Lung (tissue), 12 donors: ENCODE results near the gene UPP2. TPM values are rescaled to one million over a fixed set of nuclear protein-coding genes. Genes with fewer than 3 reads are reported as not detected.

Source experiments
- ATAC-seq: fragments of 200-7000 bp; cut with Tn5 transposase; one replicate; pipeline ENCODE4 v1.9.1; 2020; ENCODE audit warnings: moderate number of reproducible peaks; ENCODE audit not compliant: insufficient read depth, low FRiP score
- DNase-seq, 3 donors: peaks; one replicate each; pipeline ENCODE4 v3.0.0-alpha.2; 2013 to 2017
- H3K27ac ChIP-seq, 2 donors: one replicate each; pipeline ENCODE4 v1.5.1; 2013; ENCODE audit warnings: mild to moderate bottlenecking in 2 of 2, moderate library complexity in 2 of 2, control low read depth in 1 of 2, inconsistent platforms in 1 of 2, low read depth in 1 of 2, low read length in 1 of 2
- H3K27me3 ChIP-seq, 3 donors: one replicate each; pipeline ENCODE4 v1.5.1; 2013; ENCODE audit warnings: low read length in 2 of 3; ENCODE audit not compliant: control insufficient read depth in 3 of 3, insufficient read depth in 3 of 3
- H3K36me3 ChIP-seq, 4 donors: one replicate each; pipeline ENCODE4 v1.5.1; 2013; ENCODE audit warnings: low read length in 4 of 4, mild to moderate bottlenecking in 1 of 4, moderate library complexity in 1 of 4; ENCODE audit not compliant: control insufficient read depth in 4 of 4, insufficient read depth in 4 of 4
- H3K4me1 ChIP-seq, 5 donors: one replicate each; pipeline ENCODE4 v1.5.1; 2013; ENCODE audit warnings: low read length in 5 of 5, mild to moderate bottlenecking in 2 of 5, moderate library complexity in 1 of 5; ENCODE audit not compliant: control insufficient read depth in 5 of 5, insufficient read depth in 5 of 5
- H3K4me3 ChIP-seq: one replicate; pipeline ENCODE4 v1.5.1; 2013; ENCODE audit warnings: mild to moderate bottlenecking, control low read depth, moderate library complexity
- H3K9ac ChIP-seq, 2 donors: one replicate each; pipeline ENCODE4 v1.5.1; 2013; ENCODE audit warnings: low read length in 2 of 2, control low read depth in 1 of 2; ENCODE audit not compliant: insufficient read depth in 1 of 2
- H3K9me3 ChIP-seq, 4 donors: one replicate each; pipeline ENCODE4 v1.5.1; 2013; ENCODE audit warnings: low read length in 3 of 4, mild to moderate bottlenecking in 1 of 4, moderate library complexity in 1 of 4; ENCODE audit not compliant: control insufficient read depth in 4 of 4, insufficient read depth in 3 of 4
- WGBS, 2 donors: extraction: QIAGEN DNeasy Blood & Tissue Kit; methylation state at CpG; one replicate each; pipeline ENCODE4 v1.1.7; 2013; 5-methylcytosine and 5-hydroxymethylcytosine counted together
- polyA plus RNA-seq, 2 donors: library from polyadenylated mRNA; stranded (reverse); fragments of 200-250 nt; gene quantifications; one replicate each; pipeline ENCODE4 v1.2.1, GENCODE V29; 2013
- total RNA-seq, 2 donors: library from RNA; depleted of rRNA in 1 of 2; stranded (reverse); fragments of >200 nt in 1 of 2; gene quantifications; one replicate each; pipeline ENCODE4 v1.2.1, GENCODE V29; 2014 to 2021
- TF ChIP-seq, protein P1 (sequence below): IDR thresholded peaks from 2 replicates; pipeline ENCODE4 v1.5.1; 2012; ENCODE audit warnings: mild to moderate bottlenecking; ENCODE audit errors: control extremely low read depth, extremely low read depth
- donor health status: control.
- donor health status: control.
- donor health status: Bipolar disorder and iron deficiency.
- donor health status: healthy.
- donor health status: DM: yes; HTN: yes; CAD: no.

The UPP2 gene
- total and polyA plus RNA-seq, 4 donors: 0.01 TPM; not detected in 3

DNA sequence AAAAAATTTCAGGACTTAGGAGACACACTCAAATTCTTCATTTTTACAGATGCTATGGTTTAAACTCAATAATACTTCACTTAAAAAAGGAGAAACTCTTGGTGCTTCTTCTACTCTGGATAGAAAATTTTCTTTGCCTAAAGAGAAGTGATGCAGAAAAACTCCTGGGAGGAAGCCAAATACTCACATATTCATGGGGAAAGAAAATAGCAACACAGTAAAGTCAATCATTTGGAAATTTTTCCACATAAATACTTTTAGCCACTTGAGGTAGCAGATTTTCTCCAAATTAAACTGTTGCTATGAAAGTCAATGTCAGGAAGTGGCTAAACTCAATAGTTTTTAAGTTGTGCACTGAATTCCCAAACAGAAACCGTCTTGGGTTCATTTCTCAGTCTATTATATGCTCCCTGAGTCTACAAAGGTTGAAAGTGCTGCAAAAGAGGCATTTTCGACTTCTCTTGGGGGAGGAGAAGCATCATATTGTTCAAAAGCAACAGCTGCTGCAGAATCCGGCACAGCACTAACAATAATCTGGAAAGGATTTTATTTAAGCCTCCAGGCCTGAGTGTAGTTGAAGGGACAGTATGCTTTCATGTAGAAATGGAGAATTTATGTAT is 81.1 kb downstream of the UPP2 start:
- H3K4me3 ChIP-seq: no peak overlapping the region
- H3K27ac ChIP-seq: no peak overlapping the region
- peak in 2 of 3 donors; percentile 54 to 59 for DNase-seq
- TF ChIP-seq, protein P1, sequence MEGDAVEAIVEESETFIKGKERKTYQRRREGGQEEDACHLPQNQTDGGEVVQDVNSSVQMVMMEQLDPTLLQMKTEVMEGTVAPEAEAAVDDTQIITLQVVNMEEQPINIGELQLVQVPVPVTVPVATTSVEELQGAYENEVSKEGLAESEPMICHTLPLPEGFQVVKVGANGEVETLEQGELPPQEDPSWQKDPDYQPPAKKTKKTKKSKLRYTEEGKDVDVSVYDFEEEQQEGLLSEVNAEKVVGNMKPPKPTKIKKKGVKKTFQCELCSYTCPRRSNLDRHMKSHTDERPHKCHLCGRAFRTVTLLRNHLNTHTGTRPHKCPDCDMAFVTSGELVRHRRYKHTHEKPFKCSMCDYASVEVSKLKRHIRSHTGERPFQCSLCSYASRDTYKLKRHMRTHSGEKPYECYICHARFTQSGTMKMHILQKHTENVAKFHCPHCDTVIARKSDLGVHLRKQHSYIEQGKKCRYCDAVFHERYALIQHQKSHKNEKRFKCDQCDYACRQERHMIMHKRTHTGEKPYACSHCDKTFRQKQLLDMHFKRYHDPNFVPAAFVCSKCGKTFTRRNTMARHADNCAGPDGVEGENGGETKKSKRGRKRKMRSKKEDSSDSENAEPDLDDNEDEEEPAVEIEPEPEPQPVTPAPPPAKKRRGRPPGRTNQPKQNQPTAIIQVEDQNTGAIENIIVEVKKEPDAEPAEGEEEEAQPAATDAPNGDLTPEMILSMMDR: no peak
- ATAC-seq: no peak
- no peak overlapping the region for H3K9ac ChIP-seq
- H3K9me3 ChIP-seq: no peaks in the 10 kb centered on the region
- no peaks in the 10 kb centered on the region for H3K27me3 ChIP-seq
- WGBS, 2 donors: 77 to 88% methylated on average over 3 of the region's 3 CpGs
- no peaks in the 10 kb centered on the region for H3K36me3 ChIP-seq
- H3K4me1 ChIP-seq: peaks cover 0 to 35% (median 4%) of the 10 kb centered on the region in 5 donors

DNA sequence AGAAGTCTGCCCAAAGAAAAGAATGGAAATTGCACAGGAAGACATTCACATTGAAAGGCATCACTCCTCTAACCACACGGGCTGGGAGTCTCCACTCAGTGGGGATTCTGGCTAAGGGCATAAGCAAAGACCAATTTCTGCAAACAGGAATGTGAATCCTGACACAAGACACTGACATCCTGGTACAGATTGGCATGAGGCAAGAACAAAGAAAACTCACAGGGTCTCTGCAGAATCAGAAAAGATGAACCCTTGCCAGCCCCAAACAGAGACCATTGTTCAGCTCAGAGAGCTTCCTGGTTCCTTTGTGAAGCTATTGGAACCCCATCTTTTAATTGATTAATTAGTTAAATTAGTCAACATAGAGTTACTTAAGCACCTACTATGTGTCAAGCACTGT is 82.3 kb downstream of the UPP2 start:
- H3K4me3 ChIP-seq: no peak overlapping the region
- DNase-seq (no peak), ATAC-seq (no peak)
- H3K27me3 ChIP-seq: no peaks in the 10 kb centered on the region
- no peaks in the 10 kb centered on the region for H3K9me3 ChIP-seq
- H3K36me3 ChIP-seq: no peaks in the 10 kb centered on the region
- 60 to 70% methylated on average over 1 of the region's 1 CpG for WGBS, 2 donors
- H3K9ac ChIP-seq: no peak overlapping the region
- no peak overlapping the region for H3K27ac ChIP-seq
- TF ChIP-seq, protein P1: no peak
- peaks cover 0 to 38% (median 4%) of the 10 kb centered on the region in 5 donors for H3K4me1 ChIP-seq

DNA sequence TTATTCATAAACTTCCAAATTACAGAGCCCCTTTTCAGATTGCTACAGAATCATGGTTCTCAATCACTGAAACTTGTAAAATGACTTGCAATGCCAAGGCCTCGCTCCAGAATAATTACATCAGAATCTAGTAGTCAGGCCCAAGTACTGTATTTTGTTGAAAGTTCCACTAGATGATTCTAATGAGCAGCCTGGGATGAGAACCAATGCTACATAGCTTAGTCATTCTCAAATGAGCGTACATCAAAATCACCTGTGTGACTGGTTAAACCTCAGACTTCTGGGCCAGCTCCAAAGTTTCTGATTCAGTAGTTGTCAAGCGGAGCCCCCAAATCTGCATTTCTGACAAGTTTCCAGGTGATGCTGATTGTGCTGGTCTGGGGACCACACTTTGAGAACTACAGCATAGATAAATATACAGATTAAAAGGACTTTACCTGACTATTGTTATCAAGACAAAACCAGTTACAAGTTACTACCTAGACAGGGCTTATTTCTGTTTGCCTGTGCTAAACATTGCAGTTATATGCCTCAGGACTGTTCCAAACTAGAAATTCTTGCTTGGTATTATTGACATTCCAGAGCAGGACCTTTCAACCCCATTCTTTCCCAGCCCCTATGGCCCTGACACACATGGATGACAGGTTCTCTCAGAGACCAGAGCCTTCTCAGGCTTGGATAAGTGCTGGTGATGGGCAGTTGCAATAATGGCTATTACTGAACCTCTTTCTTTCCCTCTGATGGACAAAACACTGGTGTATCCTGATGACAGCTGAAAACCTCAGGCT is 83.1 kb downstream of the UPP2 start:
- TF ChIP-seq, protein P1: no peak
- no peaks in the 10 kb centered on the region for H3K9me3 ChIP-seq
- no peak overlapping the region for H3K4me3 ChIP-seq
- 86 to 90% methylated on average over 3 of the region's 3 CpGs for WGBS, 2 donors
- H3K27ac ChIP-seq: no peak overlapping the region
- ATAC-seq: no peak
- H3K27me3 ChIP-seq: no peaks in the 10 kb centered on the region
- peaks cover 0 to 45% (median 6%) of the 10 kb centered on the region in 5 donors for H3K4me1 ChIP-seq
- H3K36me3 ChIP-seq: no peaks in the 10 kb centered on the region
- no peak overlapping the region for H3K9ac ChIP-seq
- peak in 1 of 3 donors; percentile 59 for DNase-seq

Other genes starting within 250 kb of the UPP2 start
- gene ACVR1, start 225.5 kb upstream of the UPP2 start, total RNA-seq: 10 to 100 TPM; 27.8 to 38.3 TPM
- gene ACVR1, start 225.5 kb upstream of the UPP2 start, polyA plus RNA-seq: 10 to 100 TPM in 1 of 2 donors, 1 to 10 TPM in 1; 7.5 to 19.0 TPM